ENCODE data around the gene ZNF57. TPM values are rescaled to one million over a fixed set of nuclear protein-coding genes. Genes with fewer than 3 reads are reported as not detected.

Gene ZNF57
- total and polyA plus RNA-seq, 2 of the 13 experiments (the other 11 are each of a cell fraction or from before 2014, with no cell fraction given), result 6.6 to 17.5 TPM

- no peaks in the 10 kb centered on the region for H4K20me1 ChIP-seq (ENCODE audit: insufficient read depth, low read length)
- DNase-seq (ENCODE audit: low spot score) (no peak), FAIRE-seq (no peak), ATAC-seq (no peak)
- ChIA-PET POLR2A (no interaction called here), CTCF (ENCODE audit: low intra/inter-chr PET ratio, low total read pairs) (interaction anchor here (1.7 kb wide), 1 partner anchor 169 kb away, joined by 6 read pairs; no protein-coding TSS in a partner anchor)
- H3K9me3 ChIP-seq (ENCODE audit: low read length), result no peaks in the 10 kb centered on the region
- H3K27ac ChIP-seq (ENCODE audit: extremely low read length, insufficient read depth, low read length), result no peak overlapping the region
- TF ChIP-seq PHF20 (CRISPR knock-in tag; IDR thresholded peaks at IDR 0.05), result no peak
- TF ChIP-seq CAMTA2 (CRISPR knock-in tag; IDR thresholded peaks at IDR 0.05; ENCODE audit: borderline replicate concordance), result no peak
- TF ChIP-seq ELF1 (CRISPR knock-in tag; IDR thresholded peaks at IDR 0.05), result no peak
- TF ChIP-seq MEIS2 (CRISPR knock-in tag; IDR thresholded peaks at IDR 0.05), result no peak
- TF ChIP-seq ONECUT2 (CRISPR knock-in tag; IDR thresholded peaks at IDR 0.05), result no peak
- TF ChIP-seq ZNF138 (CRISPR knock-in tag; IDR thresholded peaks at IDR 0.05; ENCODE audit: low read depth), result no peak
- no peak for TF ChIP-seq REPIN1 (CRISPR knock-in tag; IDR thresholded peaks at IDR 0.05; ENCODE audit: borderline replicate concordance, low read depth)
- no peak for TF ChIP-seq NR3C1 (CRISPR knock-in tag; IDR thresholded peaks at IDR 0.05)
- TF ChIP-seq MLXIP (CRISPR knock-in tag; IDR thresholded peaks at IDR 0.05; ENCODE audit: borderline replicate concordance), result no peak
- 77% methylated on average over 5 of the region's 5 CpGs for WGBS (ENCODE audit: low lambda C conversion rate)
- H3K9ac ChIP-seq (ENCODE audit: insufficient read depth, low read depth, low read length), result no peak overlapping the region
- in situ Hi-C loops (cut with HindIII; ENCODE audit: extremely low pct_ligation_motif_present, low pct_unique_long_range_greater_than_20kb) (loop anchor here (5.0 to 10.0 kb wide), 2 partner anchors 150 to 208 kb away; no protein-coding TSS in a partner anchor), intact Hi-C loops (cut with micrococcal nuclease; ENCODE audit: unreplicated experiment) (no loop called here)
- no peaks in the 10 kb centered on the region for H3K27me3 ChIP-seq (ENCODE audit: control insufficient read depth in 1 of 2, insufficient read depth in 2 of 2, low read length in 2 of 2)
- BruUV-seq (replicated peaks), result no TSS peak
- no peak overlapping the region for H3K4me2 ChIP-seq (ENCODE audit: low read depth, low read length)
- no peak overlapping the region for H2AFZ ChIP-seq (ENCODE audit: low read length)
- peaks cover 18% of the 10 kb centered on the region for H3K4me1 ChIP-seq (ENCODE audit: insufficient read depth, low read length)
- no peaks in the 10 kb centered on the region for H3K36me3 ChIP-seq (replicated peaks in 1 of 2; ENCODE audit: control insufficient read depth in 1 of 2, insufficient read depth in 2 of 2, low read length in 2 of 2)
- no peaks in the 10 kb centered on the region for H3K79me2 ChIP-seq (ENCODE audit: insufficient read depth, low read length)
- no peak overlapping the region for H3K4me3 ChIP-seq (replicated peaks in 1 of 3; ENCODE audit: insufficient read depth in 1 of 3, low read depth in 2 of 3, low read length in 3 of 3)
Observed at GRCh38 chr19:2957160-2957559, 56.4 kb downstream of the ZNF57 start.
